ENCODE results near the gene VGLL2. TPM values are rescaled to one million over a fixed set of nuclear protein-coding genes. Genes with fewer than 3 reads are reported as not detected.

Gene VGLL2
- total RNA-seq, 6 donors from 2014 or later = not detected

GRCh38 chr6:117307655-117308054, 42.3 kb downstream of the VGLL2 start:
- Histone ChIP-seq H3K36me3 (no peaks in the 10 kb centered on the region), H3K4me1 (peaks cover 0 to 9% (median 0%) of the 10 kb centered on the region in 4 donors), H3K27ac (no peak overlapping the region), H3K27me3 (no peaks in the 10 kb centered on the region), H3K4me3 (no peak overlapping the region), H3K9me3 (no peaks in the 10 kb centered on the region)
- no peak for TF ChIP-seq POLR2AphosphoS5 (IDR thresholded peaks at IDR 0.05)
- no peak for TF ChIP-seq EP300 (IDR thresholded peaks at IDR 0.05)
- TF ChIP-seq CTCF (IDR thresholded peaks at IDR 0.05) = no peak
- no peak for TF ChIP-seq POLR2A (IDR thresholded peaks at IDR 0.05)
- WGBS, 2 donors = 94 to 100% methylated on average over 3 of the region's 3 CpGs
- no peak for DNase-seq
- ATAC-seq (ENCODE audit: low FRiP score in 2 of 2) = no peak

GRCh38 chr6:117309069-117309468, 43.7 kb downstream of the VGLL2 start:
- H3K27ac ChIP-seq = no peak overlapping the region
- no peak overlapping the region for H3K4me3 ChIP-seq
- DNase-seq (no peak), ATAC-seq (ENCODE audit: low FRiP score in 2 of 2) (no peak)
- H3K9me3 ChIP-seq = no peaks in the 10 kb centered on the region
- H3K27me3 ChIP-seq = no peaks in the 10 kb centered on the region
- H3K4me1 ChIP-seq = peaks cover 0 to 9% (median 0%) of the 10 kb centered on the region in 4 donors
- 85 to 91% methylated on average over 3 of the region's 3 CpGs for WGBS, 2 donors
- no peak for TF ChIP-seq POLR2A (IDR thresholded peaks at IDR 0.05)
- TF ChIP-seq EP300 (IDR thresholded peaks at IDR 0.05) = no peak
- no peak for TF ChIP-seq POLR2AphosphoS5 (IDR thresholded peaks at IDR 0.05)
- TF ChIP-seq CTCF (IDR thresholded peaks at IDR 0.05) = no peak
- no peaks in the 10 kb centered on the region for H3K36me3 ChIP-seq

GRCh38 chr6:117309611-117310010, 44.3 kb downstream of the VGLL2 start:
- TF ChIP-seq POLR2AphosphoS5 (IDR thresholded peaks at IDR 0.05) (no peak), EP300 (IDR thresholded peaks at IDR 0.05) (no peak), CTCF (IDR thresholded peaks at IDR 0.05) (no peak), POLR2A (IDR thresholded peaks at IDR 0.05) (no peak)
- Histone ChIP-seq H3K4me1 (peaks cover 0 to 9% (median 0%) of the 10 kb centered on the region in 4 donors), H3K9me3 (no peaks in the 10 kb centered on the region), H3K27ac (no peak overlapping the region), H3K36me3 (no peaks in the 10 kb centered on the region), H3K27me3 (no peaks in the 10 kb centered on the region), H3K4me3 (no peak overlapping the region)
- ATAC-seq (ENCODE audit: low FRiP score in 2 of 2) (no peak), DNase-seq (no peak)

- no peak for DNase-seq
- ATAC-seq (ENCODE audit: low FRiP score in 2 of 2) = no peak
- Histone ChIP-seq H3K27ac (no peak overlapping the region), H3K9me3 (no peaks in the 10 kb centered on the region), H3K4me3 (no peak overlapping the region), H3K4me1 (peaks cover 0 to 6% (median 0%) of the 10 kb centered on the region in 4 donors), H3K36me3 (no peaks in the 10 kb centered on the region), H3K27me3 (no peaks in the 10 kb centered on the region)
- TF ChIP-seq POLR2AphosphoS5 (IDR thresholded peaks at IDR 0.05) (no peak), CTCF (IDR thresholded peaks at IDR 0.05) (no peak), EP300 (IDR thresholded peaks at IDR 0.05) (no peak), POLR2A (IDR thresholded peaks at IDR 0.05) (no peak)
- WGBS, 2 donors = 70 to 75% methylated on average over 3 of the region's 3 CpGs
These were observed 46.0 kb downstream of the VGLL2 start for GRCh38 chr6:117311310-117311709.

GRCh38 chr6:117311726-117312125, 46.4 kb downstream of the VGLL2 start:
- WGBS, 2 donors = 86 to 95% methylated on average over 1 of the region's 1 CpG
- TF ChIP-seq EP300 (IDR thresholded peaks at IDR 0.05) (no peak), POLR2AphosphoS5 (IDR thresholded peaks at IDR 0.05) (no peak), CTCF (IDR thresholded peaks at IDR 0.05) (no peak), POLR2A (IDR thresholded peaks at IDR 0.05) (no peak)
- H3K27me3 ChIP-seq = no peaks in the 10 kb centered on the region
- ATAC-seq (ENCODE audit: low FRiP score in 2 of 2) = no peak
- H3K36me3 ChIP-seq = no peaks in the 10 kb centered on the region
- no peak for DNase-seq
- H3K9me3 ChIP-seq = no peaks in the 10 kb centered on the region
- H3K27ac ChIP-seq = no peak overlapping the region
- peaks cover 0 to 1% (median 0%) of the 10 kb centered on the region in 4 donors for H3K4me1 ChIP-seq
- no peak overlapping the region for H3K4me3 ChIP-seq
